ENCODE results near the gene TMSB4Y.

Gene TMSB4Y

GRCh38 chrY:13703568-13703968 lies at the start of gene TMSB4Y:
TSS of gene TMSB4Y (plus strand) at chrY:13703899.
- DNase-seq, result peak; percentile 67

DNA sequence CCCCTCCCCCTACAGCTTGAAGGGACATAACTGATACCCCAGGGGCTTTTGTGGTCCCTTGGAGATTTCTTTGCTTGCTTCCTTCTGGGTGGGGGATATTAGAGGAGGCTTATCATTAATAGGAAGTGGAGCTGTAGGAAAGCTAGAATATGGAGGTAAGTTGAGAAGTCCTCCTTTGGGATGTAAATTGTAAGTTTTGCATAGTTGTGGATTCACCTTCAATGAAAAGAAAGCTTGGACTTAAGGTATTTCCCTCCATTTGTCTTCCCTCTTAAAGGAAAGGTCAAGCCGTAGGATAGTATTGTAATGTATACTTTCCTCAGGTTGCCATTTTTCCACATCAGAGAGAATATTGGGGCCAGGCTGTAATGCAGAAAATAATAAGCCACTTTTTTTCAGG lies 39.5 kb upstream of the TMSB4Y start:
- DNase-seq, result no peak

DNA sequence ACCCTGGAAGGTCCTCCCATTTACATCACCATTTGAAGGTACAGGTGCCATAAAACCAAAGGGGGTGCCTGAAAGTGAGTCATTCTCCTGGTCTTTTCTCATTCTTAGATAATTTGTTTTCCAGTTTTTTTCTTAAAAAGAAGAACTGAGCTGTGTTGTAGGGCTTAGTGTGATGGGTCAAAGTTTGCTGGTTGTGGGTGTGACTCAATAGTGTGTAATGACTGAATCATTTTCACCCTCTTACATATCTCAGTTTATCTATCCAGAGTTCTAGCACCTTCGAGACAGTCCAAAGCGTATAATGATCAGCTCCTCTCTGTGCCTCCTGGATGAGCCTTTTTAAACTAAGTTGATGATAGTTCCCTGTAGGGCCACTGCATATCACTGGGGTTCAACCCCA lies 32.6 kb upstream of the TMSB4Y start:
- no peak for DNase-seq

- no peak for DNase-seq
Observed at GRCh38 chrY:13702276-13702675, 1.4 kb upstream of the TMSB4Y start.

DNA sequence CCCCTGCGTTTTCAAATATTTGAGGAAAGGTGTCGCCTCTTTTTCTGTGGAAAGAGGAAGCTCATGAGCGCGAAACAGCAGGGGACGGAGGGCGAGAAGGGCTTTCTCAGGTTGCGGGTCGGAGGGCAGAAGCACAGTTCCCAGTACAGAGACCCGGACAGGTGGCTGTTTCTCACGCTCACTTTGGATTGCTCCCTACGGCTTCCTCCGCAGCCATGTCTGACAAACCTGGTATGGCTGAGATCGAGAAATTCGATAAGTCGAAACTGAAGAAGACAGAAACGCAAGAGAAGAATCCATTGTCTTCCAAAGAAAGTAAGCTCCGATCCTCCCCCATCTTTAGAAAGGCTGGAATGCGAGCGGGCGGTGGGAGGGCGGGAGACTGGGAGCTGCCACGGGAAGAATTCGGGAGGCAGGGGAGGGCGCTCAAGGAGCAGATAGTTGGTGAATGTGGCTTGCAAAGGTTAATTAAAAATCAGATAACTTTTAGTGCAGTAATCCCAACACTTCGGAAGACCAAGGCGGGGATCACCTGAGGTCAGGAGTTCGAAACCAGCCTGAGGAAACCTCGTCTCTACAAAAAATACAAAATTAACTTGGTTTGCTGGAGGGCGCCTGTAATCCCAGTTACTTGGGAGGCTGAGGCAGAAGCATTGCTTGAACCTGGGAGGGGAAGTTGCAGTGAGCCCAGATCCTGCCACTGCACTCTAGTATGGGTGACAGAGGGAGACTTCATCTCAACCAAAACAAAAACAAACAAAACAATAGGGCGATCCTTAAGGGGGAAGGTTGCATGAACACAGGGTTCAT lies 627 bp downstream of the TMSB4Y start:
- DNase-seq, result peak; percentile 25

GRCh38 chrY:13705197-13705596 lies 1.5 kb downstream of the TMSB4Y start:
- DNase-seq, result no peak

DNA sequence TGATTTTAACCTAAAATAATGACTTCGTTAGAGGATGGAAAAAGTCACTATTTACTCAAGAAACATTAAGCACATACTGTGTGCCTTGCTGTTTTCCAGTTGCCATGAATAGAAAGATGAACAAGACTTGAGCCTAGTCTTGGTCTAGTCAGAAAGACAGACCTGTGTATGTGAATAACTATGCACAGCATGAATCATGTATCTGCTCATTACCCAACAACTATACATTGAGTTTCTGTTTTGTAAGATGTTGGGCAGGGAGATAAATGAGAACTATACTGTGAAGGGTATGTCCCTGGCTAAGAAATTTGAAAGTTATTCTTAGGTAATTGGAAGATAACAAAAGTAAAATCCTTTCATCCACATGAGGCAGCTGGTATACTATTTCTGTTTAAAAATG lies 4.3 kb downstream of the TMSB4Y start:
- DNase-seq, result no peak

DNA sequence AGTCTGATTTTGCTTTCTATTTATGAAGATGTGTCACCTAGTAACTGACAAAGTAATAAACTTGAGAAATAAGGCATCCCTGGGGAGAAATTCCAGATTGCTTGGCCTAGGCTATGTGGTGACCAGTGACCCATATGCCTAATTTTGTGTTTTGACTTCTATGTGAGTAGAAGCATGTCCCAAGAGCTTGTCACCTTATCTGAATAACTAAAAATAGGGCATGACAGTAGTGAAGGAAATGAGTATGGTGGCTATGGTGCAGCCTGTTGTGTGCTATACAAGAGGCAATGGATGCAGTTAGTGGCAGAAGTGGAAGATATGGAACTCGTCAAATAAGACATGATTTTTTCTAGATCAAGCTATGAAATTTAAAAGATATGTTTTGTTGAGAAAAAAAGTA lies 15.3 kb downstream of the TMSB4Y start:
- no peak for DNase-seq

GRCh38 chrY:13729517-13729916 lies 25.8 kb downstream of the TMSB4Y start:
- no peak for DNase-seq

DNA sequence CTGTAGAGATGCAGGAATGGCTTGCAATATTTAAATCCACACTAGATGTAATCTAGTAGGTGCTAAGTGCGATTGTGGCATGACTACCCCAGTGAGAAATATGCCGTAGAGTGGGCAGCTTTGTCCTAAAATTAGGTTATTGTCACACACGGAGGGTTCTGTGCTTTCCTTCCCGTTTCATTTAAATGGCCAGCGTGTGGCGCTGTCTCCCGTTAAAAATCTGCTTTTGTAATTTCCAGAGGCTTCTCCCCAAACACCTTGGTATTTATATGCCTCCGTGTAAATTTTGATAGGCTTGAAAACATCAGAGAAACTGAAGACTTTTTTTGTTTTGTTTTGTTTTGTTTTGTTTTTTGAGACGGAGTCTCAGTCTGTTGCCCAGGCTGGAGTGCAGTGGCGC lies 34.9 kb downstream of the TMSB4Y start:
- DNase-seq, result peak; percentile 0

DNA sequence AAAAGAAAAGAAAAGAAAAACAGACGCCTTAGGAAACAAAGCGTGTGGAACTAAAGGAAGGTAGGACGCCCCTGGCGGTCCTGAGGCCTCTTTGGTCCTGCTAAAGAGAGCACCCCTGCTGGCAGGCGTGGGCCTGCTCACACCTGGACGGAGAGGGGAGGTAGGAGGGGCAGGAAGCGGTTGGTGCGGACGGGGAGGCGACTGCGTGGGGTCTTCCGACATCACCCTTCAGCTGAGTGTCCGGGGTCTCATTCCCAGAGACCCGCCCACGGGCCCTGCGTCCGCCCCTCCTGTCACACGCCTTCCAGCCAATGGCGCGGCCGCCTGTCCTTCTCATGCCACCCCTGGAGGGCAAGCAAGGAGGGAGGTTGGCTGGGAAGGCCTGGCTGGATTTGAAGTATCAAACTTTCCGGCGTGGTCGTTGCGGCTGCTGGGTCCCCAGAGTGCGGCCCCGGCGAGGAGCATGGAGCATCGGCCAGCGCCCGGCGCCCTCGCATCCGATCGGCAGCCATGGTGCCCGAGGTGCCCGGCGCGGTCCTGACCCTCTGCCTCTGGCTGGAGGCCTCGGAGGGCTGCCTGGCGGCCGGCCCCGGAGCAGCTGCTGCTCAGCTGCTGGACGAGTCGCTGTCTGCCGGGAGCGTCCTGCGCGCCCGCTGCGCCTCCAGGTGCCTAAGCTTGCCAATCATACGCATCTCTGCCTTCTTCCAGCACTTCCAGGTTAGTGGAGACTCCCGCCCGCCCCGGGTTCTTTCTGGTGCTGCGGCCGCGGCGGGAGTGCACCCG lies 47.8 kb downstream of the TMSB4Y start:
- DNase-seq, result no peak

GRCh38 chrY:13754661-13755060 lies 51.0 kb downstream of the TMSB4Y start:
- DNase-seq, result no peak
